Ascending aorta (tissue), 2 donors: Measurements from ENCODE around the gene MEG3. TPM values are rescaled to one million over a fixed set of nuclear protein-coding genes. Genes with fewer than 3 reads are reported as not detected.

ENCODE experiments used
- DNase-seq, 2 donors: peaks; one replicate each; pipeline ENCODE4 v3.0.0-alpha.2; 2019; ENCODE audit warnings: low spot score in 2 of 2
- H3K27ac ChIP-seq, 2 donors: fragments of 200-600 bp; sonication (generic); one replicate each; pipeline ENCODE4 v1.5.1; 2016 to 2017; ENCODE audit warnings: mild to moderate bottlenecking in 1 of 2
- H3K27me3 ChIP-seq: fragments of 200-600 bp; sonication (generic); one replicate; pipeline ENCODE4 v1.5.1; 2017
- H3K36me3 ChIP-seq, 2 donors: fragments of 200-600 bp; sonication (generic); one replicate each; pipeline ENCODE4 v1.5.1; 2016
- H3K4me1 ChIP-seq, 2 donors: fragments of 200-600 bp; sonication (generic); one replicate each; pipeline ENCODE4 v1.5.1; 2016 to 2017; ENCODE audit warnings: mild to moderate bottlenecking in 1 of 2
- H3K4me3 ChIP-seq, 2 donors: fragments of 200-600 bp; sonication (generic); one replicate each; pipeline ENCODE4 v1.5.1; 2016 to 2017; ENCODE audit warnings: mild to moderate bottlenecking in 1 of 2
- H3K9me3 ChIP-seq, 2 donors: fragments of 200-600 bp; sonication (generic); one replicate each; pipeline ENCODE4 v1.5.1; 2016
- CTCF ChIP-seq, 3 experiments: fragments of 200-600 bp in 2 of 3; fragments of 450-650 bp in 1 of 3; sonication (generic) in 2 of 3; IDR thresholded peaks; one replicate each; pipeline ENCODE4 v1.5.1; 2016 to 2019; ENCODE audit warnings: antibody characterized with exemption in 3 of 3, mild to moderate bottlenecking in 1 of 3, moderate library complexity in 1 of 3
- intact Hi-C: fragments of 100-400 bp; cut with DNase I; formaldehyde crosslinking; loops from one replicate; pipeline ENCODE4 v1.15.1; 2023
- total RNA-seq: library from RNA; depleted of rRNA; stranded (reverse); fragments of >200 nt; gene quantifications from one replicate; pipeline ENCODE4 v1.1.0, GENCODE V29; 2016

MEG3 gene
- total RNA-seq, 1 donor from 2014 or later: 105 TPM

GRCh38 chr14:100874411-100875091 is 48.6 kb downstream of the MEG3 start:
- Histone ChIP-seq H3K4me1 (no peaks in the 10 kb centered on the region), H3K27ac (no peak overlapping the region), H3K27me3 (no peaks in the 10 kb centered on the region), H3K9me3 (no peaks in the 10 kb centered on the region), H3K36me3 (no peaks in the 10 kb centered on the region), H3K4me3 (no peak overlapping the region)
- DNase-seq: no peak
- intact Hi-C loops: no loop called here
- TF ChIP-seq CTCF (IDR thresholded peaks at IDR 0.05): no peak

DNA sequence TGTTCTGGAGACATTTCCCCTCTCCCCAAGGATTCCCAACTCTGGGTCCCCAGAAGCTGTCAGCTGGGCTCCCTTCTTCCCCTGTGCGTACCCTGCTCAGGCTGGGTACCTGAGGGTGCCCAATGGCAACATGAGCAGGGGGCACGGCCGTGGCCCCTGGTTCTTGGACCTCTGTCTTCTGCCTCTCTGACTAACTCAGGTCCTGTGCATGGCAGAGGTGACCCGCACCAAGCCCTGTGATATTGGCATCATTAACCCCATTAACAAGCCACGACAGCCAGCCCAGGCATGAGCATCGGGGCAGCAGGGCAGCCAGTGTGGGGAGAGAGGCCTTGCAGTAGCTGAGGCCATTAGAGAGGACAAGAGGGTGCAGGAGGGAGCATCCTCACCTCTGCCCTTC is 49.2 kb downstream of the MEG3 start:
- intact Hi-C loops: no loop called here
- Histone ChIP-seq H3K27ac (no peak overlapping the region), H3K36me3 (no peaks in the 10 kb centered on the region), H3K27me3 (no peaks in the 10 kb centered on the region), H3K4me1 (no peaks in the 10 kb centered on the region), H3K4me3 (no peak overlapping the region), H3K9me3 (no peaks in the 10 kb centered on the region)
- no peak for TF ChIP-seq CTCF (IDR thresholded peaks at IDR 0.05)
- no peak for DNase-seq

DNA sequence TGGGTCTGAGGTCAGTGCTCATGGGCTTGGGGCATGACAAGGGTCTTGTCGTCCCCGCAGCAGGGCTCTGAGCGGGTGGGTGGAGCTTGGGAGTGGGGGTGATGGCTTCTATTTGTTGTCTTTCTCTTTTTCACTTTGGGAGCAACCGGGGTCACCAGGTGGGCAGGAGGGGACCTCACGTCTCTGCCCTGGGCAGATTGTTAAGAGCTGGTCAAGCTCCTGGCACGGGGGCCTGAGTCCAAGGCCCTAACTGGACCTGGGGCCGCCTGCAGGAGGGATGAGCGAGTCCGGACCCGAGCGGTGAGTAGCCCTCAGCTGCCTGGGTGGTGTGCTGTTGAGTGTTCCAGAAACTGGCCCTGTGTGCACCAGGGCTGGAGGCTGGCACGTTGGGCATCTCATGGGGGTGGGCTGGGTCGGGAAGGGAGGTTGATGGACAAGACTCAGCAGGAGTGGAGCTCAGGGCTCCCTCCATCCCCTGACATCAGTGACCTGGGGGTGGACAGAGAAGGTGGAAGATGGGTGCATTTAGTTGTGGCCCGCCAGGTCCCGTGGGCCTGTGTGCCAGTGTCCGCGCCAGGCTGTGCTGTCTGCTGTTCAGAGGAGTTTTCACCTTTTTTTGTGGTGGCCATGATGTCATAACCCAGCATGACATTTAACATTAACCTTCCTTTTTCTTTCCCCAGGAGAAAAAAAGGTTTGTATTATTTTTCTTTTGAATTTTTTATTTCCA is 50.1 kb downstream of the MEG3 start:
- intact Hi-C loops: no loop called here
- H3K27me3 ChIP-seq: no peaks in the 10 kb centered on the region
- no peak for TF ChIP-seq CTCF (IDR thresholded peaks at IDR 0.05)
- H3K4me3 ChIP-seq: no peak overlapping the region
- DNase-seq: no peak
- H3K27ac ChIP-seq: no peak overlapping the region
- no peaks in the 10 kb centered on the region for H3K9me3 ChIP-seq
- no peaks in the 10 kb centered on the region for H3K4me1 ChIP-seq
- no peaks in the 10 kb centered on the region for H3K36me3 ChIP-seq

DNA sequence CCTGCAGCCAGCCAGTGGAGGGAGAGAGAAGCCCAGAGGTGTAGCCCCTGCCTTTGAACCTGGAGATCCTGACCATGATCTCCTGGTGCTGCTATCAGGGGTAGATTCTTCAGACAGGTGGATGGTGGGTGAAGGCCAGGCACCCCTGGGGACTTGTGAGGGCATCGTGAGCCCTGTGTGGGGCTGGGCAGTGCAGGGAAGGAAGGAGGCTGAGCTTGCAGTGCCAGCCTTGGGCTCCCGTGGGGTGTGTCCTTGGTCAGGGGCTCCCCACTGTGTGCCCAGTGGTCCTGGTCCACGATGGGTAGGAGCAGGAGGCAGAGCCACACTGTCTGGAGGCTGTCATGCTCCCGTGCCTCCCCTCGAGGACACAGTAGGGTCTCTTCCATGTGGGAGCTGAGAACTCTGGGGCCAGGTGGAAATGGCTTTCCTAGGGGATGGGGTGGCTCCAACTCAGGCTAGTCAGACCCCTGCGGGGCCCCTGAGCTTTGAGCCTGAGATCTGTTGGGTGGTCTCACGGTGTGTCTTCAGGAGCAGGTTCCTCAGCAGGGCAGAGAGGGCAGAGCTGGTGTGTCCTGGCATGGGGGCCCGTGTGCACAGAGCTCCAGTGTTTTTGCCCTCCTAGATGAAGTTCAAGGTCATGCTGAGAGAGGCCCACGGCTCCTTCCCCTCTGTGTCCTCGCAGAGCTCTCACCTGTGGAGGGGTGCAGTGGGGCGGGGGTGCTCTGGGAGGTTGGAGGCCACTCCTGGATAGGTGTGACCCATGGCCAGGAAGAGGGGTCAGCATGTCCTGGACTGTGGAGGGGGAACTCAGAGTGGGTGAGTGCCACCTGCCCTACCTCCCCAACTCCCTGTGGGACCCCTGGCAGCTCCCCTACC is 52.6 kb downstream of the MEG3 start:
- no peaks in the 10 kb centered on the region for H3K9me3 ChIP-seq
- no peak for DNase-seq
- H3K27ac ChIP-seq: no peak overlapping the region
- H3K27me3 ChIP-seq: no peaks in the 10 kb centered on the region
- H3K4me1 ChIP-seq: no peaks in the 10 kb centered on the region
- H3K4me3 ChIP-seq: no peak overlapping the region
- TF ChIP-seq CTCF (IDR thresholded peaks at IDR 0.05): no peak
- intact Hi-C loops: no loop called here
- no peaks in the 10 kb centered on the region for H3K36me3 ChIP-seq

DNA sequence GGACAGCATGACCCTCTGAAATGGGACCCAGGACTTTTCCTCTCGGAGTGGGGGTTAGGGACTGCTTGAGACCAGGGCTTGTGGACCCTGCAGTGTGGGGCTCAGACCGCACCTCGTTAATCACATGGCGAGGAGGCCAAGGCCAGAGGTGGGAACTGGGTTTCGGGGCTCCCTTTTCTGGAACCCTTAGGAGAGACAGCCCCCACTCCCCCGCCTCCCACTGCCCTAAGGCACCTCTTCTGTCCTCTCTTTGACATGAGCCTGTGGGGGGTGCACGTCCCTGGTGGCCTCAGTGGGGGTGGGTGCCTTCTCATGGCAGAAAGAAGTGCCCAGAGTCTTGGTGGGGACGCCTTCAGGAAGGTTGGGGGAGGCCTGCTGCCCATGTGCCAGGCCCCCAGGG is 53.3 kb downstream of the MEG3 start:
- no peak overlapping the region for H3K4me3 ChIP-seq
- H3K36me3 ChIP-seq: no peaks in the 10 kb centered on the region
- no peaks in the 10 kb centered on the region for H3K9me3 ChIP-seq
- H3K27me3 ChIP-seq: no peaks in the 10 kb centered on the region
- no peak for DNase-seq
- no peak for TF ChIP-seq CTCF (IDR thresholded peaks at IDR 0.05)
- H3K27ac ChIP-seq: no peak overlapping the region
- no peaks in the 10 kb centered on the region for H3K4me1 ChIP-seq
- intact Hi-C loops: no loop called here
